IPS-11a (cell line): Measurements from ENCODE around the gene PIGM.

Experiments used
- H3K4me3 ChIP-seq: one replicate; pipeline ENCODE4 v1.5.1; 2013; ENCODE audit warnings: low read depth, low read length, control low read depth

PIGM gene

DNA sequence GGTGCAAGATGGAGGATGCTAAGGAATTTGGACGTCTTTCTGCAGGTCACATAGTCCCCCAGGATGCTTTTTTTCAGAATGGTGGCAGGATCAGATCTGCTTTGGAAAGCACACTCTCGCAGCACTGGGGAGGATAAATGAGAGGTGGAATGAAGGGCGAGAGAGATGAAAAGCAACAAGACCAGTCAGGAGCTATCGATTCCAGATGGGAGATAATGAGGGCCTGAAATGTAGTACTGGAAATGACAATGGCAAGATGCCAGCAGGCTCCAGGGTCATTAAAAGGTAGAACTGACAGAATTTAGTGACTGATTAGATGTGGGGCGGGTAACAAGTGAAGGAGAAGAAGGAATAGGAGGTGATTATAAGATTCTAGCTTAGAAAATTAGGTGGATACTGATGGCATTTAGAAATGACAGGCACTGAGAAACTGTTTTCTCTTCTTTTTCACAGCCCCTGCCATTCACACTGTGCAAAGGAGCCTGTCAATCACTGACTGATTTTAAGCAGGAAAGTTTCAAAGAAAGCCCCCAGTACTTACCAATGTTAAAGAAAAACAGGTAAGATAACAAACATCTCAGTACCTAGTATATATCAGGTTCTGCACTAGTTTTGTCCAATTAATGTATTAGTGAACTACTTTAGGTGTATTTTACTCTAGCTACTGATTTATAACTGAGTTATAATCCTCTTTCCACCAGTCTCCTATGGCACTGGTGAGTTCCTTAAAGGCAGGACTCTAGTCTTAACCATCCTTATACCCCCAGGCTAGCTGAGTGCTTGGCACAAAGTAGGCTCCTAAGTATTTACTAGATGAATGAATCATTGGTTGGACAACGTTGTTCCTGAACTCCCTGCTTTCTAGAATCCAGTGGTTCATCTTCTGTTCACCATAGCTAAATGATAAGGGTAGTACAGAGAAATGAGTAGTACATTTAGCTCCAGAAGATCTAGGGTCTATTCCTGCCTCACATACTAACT lies 9.2 kb downstream of the PIGM start:
- no peak overlapping the region for H3K4me3 ChIP-seq

DNA sequence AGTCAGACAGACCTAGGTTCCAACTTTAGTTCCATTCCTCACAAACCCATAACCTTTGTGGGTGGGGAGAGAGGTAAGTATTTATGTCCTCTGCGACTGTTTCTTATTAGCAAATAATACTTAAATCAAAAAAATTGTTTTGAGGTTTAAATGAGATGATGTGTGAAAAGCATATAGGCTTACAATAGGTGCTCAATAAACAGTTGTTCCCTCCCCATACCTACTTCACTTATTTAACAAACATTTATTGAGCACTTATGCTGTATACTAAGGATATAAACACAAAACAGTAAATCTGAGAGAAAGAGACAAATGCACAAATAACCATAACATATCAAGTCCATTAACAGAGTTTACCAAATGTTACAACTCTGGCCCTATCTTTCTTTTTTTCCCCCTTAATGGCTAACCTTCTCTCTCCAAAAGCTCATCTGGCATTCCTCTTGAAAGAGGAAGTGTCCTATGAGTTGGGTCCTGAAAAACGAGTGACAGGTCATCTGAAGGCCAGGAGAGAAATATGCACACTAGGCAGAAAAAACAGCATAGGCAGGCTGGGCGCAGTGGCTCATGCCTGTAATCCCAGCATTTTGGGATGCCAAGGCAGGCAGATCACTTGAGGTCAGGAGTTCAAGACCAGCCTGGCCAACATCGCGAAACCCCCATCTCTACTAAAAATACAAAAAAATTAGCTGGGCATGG lies 10.3 kb downstream of the PIGM start:
- no peak overlapping the region for H3K4me3 ChIP-seq

- H3K4me3 ChIP-seq: no peak overlapping the region
Observed at GRCh38 chr1:160020196-160020595, 11.6 kb downstream of the PIGM start.

- no peak overlapping the region for H3K4me3 ChIP-seq
Observed at GRCh38 chr1:160018900-160019299, 12.9 kb downstream of the PIGM start.

DNA sequence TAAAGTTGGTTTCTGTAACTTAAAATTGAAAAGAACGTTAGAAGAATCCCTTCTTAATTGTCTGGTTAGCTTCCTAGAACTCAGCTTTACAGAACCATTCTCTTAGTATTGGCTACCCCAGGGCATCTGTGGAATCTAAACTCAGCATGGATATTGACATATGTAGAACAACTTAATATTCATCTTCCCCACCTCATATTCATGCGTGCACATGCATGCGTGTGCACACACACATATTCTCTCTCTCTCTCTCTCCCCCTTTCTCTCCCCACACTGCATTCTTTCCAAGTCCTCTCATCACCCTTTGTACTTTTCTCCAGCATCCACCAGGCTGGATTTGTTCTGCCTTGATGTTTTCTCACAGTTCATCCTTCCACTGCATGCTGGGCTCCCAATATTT lies 13.4 kb downstream of the PIGM start:
- no peak overlapping the region for H3K4me3 ChIP-seq

- H3K4me3 ChIP-seq: no peak overlapping the region
Observed at GRCh38 chr1:160017592-160017991, 14.2 kb downstream of the PIGM start.

DNA sequence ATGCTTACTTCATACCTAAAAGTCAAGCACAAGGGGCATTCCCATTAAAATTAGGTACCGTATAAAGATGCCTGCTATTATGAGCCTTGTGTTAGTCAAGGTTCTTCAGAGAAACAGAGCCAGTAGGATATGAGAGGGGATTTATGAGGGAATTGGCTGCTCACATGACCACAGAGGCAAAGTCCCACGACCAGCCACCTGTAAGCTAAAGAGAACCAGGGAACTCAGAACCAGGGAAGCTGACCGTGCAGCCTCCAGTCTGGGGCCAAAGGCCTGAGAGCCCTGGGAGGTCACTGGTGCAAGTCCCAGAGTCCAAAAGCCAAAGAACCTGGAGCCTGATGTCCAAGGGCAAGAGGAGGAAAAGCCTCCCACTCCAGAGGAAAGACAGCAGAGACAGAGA lies 20.0 kb downstream of the PIGM start:
- no peak overlapping the region for H3K4me3 ChIP-seq

DNA sequence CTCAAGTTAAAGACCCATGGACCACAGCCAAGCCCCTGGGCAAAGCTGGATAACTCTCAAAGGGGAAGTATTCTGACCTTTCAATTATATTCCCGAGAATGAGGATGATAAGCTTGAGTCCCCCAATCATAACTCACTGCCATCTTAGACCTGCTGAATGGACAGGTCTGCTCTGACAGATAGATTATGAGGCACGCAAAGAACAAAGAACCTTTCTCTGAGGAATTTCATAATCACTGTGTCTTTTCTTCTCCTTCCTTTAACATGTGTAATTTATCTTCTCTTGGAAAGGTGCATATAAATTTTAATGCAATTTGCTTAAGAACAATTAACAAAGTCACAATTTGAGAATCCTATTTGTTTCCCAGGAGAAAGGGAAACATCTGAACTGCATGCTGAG lies 22.0 kb downstream of the PIGM start:
- H3K4me3 ChIP-seq: no peak overlapping the region

GRCh38 chr1:160009081-160009480 lies 22.7 kb downstream of the PIGM start:
- no peak overlapping the region for H3K4me3 ChIP-seq

GRCh38 chr1:160007577-160008200 lies 24.1 kb downstream of the PIGM start:
- H3K4me3 ChIP-seq: no peak overlapping the region

- no peak overlapping the region for H3K4me3 ChIP-seq
Observed at GRCh38 chr1:160006312-160006940, 25.4 kb downstream of the PIGM start.

DNA sequence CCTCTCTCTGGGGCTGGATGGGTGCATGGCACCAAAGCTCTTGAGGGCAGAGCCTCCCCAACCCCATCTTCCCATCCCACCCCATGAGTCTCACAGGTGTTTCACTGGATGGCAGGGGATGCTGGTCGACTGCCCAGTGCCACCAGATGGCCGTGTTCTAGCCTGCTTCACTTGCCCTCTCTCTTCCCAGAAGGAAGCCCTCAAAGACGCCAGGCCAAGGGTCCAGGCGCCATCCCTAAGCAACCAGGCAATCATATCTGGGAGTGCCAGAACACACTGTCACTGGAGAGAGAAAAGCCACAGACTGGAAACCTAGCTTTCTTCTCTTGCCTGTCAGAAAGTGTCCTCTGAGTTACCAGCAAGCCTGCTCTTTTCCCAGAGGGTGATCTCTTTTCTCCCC lies 26.7 kb downstream of the PIGM start:
- no peak overlapping the region for H3K4me3 ChIP-seq

- H3K4me3 ChIP-seq: no peak overlapping the region
Observed at GRCh38 chr1:160004425-160004824, 27.4 kb downstream of the PIGM start.

DNA sequence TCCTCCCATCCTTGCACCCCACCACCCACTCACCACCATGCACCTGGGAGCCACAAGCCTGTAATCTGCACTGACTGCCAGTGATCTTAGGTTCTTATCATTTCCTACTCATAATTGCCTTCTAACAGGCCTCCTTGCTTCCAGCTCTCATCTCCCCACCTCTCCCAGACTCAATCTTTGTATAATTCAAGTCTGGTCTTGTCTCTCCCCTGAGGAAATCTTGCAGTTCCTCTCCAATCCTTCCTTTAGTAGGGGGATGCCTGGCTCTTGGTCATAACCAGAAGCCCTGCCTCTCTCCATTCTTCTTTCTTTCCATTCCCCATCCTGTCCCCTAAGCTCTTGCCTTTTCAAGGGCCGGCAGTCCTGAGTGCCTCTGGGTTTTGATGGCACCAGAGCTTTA lies 27.8 kb downstream of the PIGM start:
- H3K4me3 ChIP-seq: no peak overlapping the region

GRCh38 chr1:160001440-160001839 lies 30.4 kb downstream of the PIGM start:
- no peak overlapping the region for H3K4me3 ChIP-seq

DNA sequence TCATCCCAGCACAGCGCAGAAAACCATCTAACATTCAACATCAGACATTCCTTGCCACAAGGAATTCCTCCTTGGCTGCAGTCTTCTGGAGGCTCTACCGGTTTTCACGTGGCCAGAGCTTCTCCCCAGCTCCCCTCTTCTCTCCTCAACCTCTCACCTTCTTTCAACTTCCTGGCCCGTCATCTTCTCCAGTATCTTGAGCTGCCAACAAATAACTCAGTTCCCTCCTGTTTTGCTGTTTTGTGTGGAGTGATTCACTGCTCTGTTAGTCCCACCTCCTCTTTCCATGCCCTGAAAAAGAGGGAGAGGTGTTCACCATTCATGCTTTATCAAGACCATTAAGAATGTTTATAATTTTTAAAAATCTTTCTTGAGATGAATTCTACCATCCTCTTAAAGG lies 32.6 kb downstream of the PIGM start:
- H3K4me3 ChIP-seq: no peak overlapping the region

DNA sequence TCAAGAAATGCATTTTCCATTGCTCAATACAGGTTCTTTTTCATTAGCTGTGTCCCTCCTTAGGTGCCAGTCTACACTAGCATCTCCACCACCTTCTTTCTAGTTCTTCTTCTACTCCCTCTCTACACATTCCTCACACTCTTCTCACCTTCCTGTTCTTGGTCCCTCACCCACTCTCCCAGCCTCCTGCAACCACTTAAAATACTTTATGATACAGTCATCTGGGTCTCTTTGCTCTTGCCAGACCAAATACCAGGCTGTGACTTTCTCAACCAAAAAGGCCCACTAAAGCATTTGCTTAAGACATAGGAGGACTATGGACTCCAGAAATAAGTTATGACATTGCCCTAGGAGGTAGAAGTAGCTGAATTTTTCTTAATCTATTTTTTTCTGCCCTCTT lies 35.1 kb downstream of the PIGM start:
- no peak overlapping the region for H3K4me3 ChIP-seq

DNA sequence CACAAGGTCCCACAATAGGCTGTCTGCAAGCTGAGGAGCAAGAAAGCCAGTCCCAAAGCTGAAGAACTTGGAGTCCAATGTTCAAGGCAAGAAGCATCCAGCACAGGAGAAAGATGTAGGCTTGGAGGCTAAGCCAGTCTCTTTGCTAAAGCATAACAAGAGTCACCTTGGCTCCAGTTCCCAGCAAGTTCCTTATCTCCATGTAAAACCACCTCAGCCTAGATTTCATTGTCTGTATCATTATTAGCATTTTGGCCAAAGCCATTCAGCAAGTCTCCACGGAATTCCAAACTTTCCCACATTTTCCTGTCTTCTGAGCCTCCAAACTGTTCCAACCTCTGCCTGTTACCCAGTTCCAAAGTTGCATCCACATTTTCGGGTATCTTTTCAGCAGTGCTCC lies 36.9 kb downstream of the PIGM start:
- H3K4me3 ChIP-seq: no peak overlapping the region

DNA sequence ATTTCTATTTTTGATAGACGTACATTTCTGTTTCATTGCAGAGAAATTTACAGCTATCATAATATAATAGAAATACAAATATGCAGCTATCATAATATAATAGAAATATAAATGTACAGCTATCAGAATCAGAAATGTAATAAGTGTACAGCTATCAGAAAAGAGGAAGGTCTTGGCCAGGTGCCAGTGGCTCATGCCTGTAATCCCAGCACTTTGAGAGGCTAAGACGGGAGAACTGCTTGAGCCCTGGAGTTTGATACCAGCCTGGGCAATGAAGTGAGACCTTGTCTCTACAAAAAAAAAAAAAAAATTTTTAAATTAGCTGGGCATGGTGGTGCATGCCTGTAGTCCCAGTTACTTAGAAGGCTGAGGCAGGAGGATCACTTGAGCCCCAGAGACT lies 37.9 kb downstream of the PIGM start:
- no peak overlapping the region for H3K4me3 ChIP-seq

GRCh38 chr1:159992161-159992560 lies 39.6 kb downstream of the PIGM start:
- no peak overlapping the region for H3K4me3 ChIP-seq

GRCh38 chr1:159991513-159991912 lies 40.3 kb downstream of the PIGM start:
- no peak overlapping the region for H3K4me3 ChIP-seq
